IMR-90 (cell line): Measurements from ENCODE around the gene MGAT5. TPM values are rescaled to one million over a fixed set of nuclear protein-coding genes. Genes with fewer than 3 reads are reported as not detected.

Experiments
- ATAC-seq: fragments of 200-7000 bp; cut with Tn5 transposase; 2 replicates; pipeline ENCODE4 v1.9.1; 2020; ENCODE audit warnings: low read depth, mild to moderate bottlenecking, moderate library complexity
- BruUV-seq: library from RNA; stranded (reverse); fragments of 400-500 nt; replicated peaks from 2 replicates; lab custom pipeline; 2021; lab: Mats Ljungman, UMichigan
- CTCF ChIA-PET: fragments of 300-600 bp; formaldehyde crosslinking; extraction: SDS; loops from one replicate; lab custom pipeline; 2021; ENCODE audit warnings: antibody characterized with exemption; lab: Yijun Ruan, JAX
- POLR2A ChIA-PET: fragments of 300-600 bp; sonication (Branson Sonifier 250); formaldehyde crosslinking; loops from one replicate; lab custom pipeline; 2022; ENCODE audit warnings: antibody characterized with exemption; ENCODE audit not compliant: unreplicated experiment; lab: Charles Lee
- DNase-seq: peaks from one replicate; pipeline ENCODE4 v3.0.0; 2013
- H2AFZ ChIP-seq: replicated peaks from 2 replicates; pipeline ENCODE3; 2013; ENCODE audit warnings: low read length, mild to moderate bottlenecking; ENCODE audit not compliant: poor library complexity
- H2AK5ac ChIP-seq: 2 replicates; pipeline ENCODE4 v1.6.1; 2013; ENCODE audit warnings: low read depth, low read length, inconsistent platforms
- H2AK9ac ChIP-seq: replicated peaks from 2 replicates; pipeline ENCODE3; 2013; ENCODE audit warnings: mild to moderate bottlenecking, low read depth, low read length, moderate library complexity; ENCODE audit not compliant: poor library complexity
- H2BK120ac ChIP-seq: 2 replicates; pipeline ENCODE4 v1.6.1; 2013; ENCODE audit warnings: low read depth, low read length, inconsistent platforms
- H2BK15ac ChIP-seq: 3 replicates; pipeline ENCODE4 v1.6.1; 2013; ENCODE audit warnings: low read depth, low read length, inconsistent platforms
- H2BK20ac ChIP-seq: 2 replicates; pipeline ENCODE4 v1.6.1; 2013; ENCODE audit warnings: low read depth, mild to moderate bottlenecking, inconsistent platforms, low read length, moderate library complexity
- H2BK5ac ChIP-seq: 2 replicates; pipeline ENCODE4 v1.6.1; 2013; ENCODE audit warnings: mild to moderate bottlenecking, low read depth, low read length, inconsistent platforms; ENCODE audit not compliant: poor library complexity, severe bottlenecking
- H3K14ac ChIP-seq: replicated peaks from 2 replicates; pipeline ENCODE4 v1.6.1; 2013; ENCODE audit warnings: low read depth, low read length, inconsistent platforms
- H3K18ac ChIP-seq: 2 replicates; pipeline ENCODE4 v1.6.1; 2013; ENCODE audit warnings: low read depth, low read length, control low read depth
- H3K23ac ChIP-seq: 2 replicates; pipeline ENCODE4 v1.6.1; 2013; ENCODE audit warnings: low read depth, low read length, inconsistent platforms
- H3K27ac ChIP-seq: 2 replicates; pipeline ENCODE4 v1.5.1; 2013; ENCODE audit warnings: mild to moderate bottlenecking, control low read depth, low read length; ENCODE audit not compliant: insufficient read depth
- H3K27me3 ChIP-seq: 2 replicates; pipeline ENCODE4 v1.6.1; 2013; ENCODE audit warnings: low read length; ENCODE audit not compliant: control insufficient read depth, insufficient read depth
- H3K36me3 ChIP-seq: 2 replicates; pipeline ENCODE4 v1.6.1; 2013; ENCODE audit warnings: low read length, mixed read lengths; ENCODE audit not compliant: control insufficient read depth, insufficient read depth
- H3K4ac ChIP-seq: 2 replicates; pipeline ENCODE4 v1.6.1; 2013; ENCODE audit warnings: low read depth, low read length, inconsistent platforms
- H3K4me1 ChIP-seq: 2 replicates; pipeline ENCODE4 v1.6.1; 2013; ENCODE audit warnings: low read length, mixed read lengths; ENCODE audit not compliant: control insufficient read depth, insufficient read depth
- H3K4me2 ChIP-seq: 2 replicates; pipeline ENCODE4 v1.6.1; 2013; ENCODE audit warnings: low read depth, mild to moderate bottlenecking, control low read depth, low read length, moderate library complexity
- H3K4me3 ChIP-seq: 2 replicates; pipeline ENCODE4 v1.5.1; 2013; ENCODE audit warnings: low read depth, mild to moderate bottlenecking, control low read depth, low read length, moderate library complexity; ENCODE audit not compliant: insufficient read depth
- H3K56ac ChIP-seq: 2 replicates; pipeline ENCODE4 v1.6.1; 2013; ENCODE audit warnings: low read length, inconsistent platforms; ENCODE audit not compliant: insufficient read depth; ENCODE audit errors: extremely low read depth
- H3K79me1 ChIP-seq, 2 experiments: 2 replicates each; pipeline ENCODE4 v1.6.1; 2013; ENCODE audit warnings: low read length in 2 of 2, inconsistent platforms in 1 of 2, low read depth in 1 of 2
- H3K9ac ChIP-seq: 2 replicates; pipeline ENCODE4 v1.6.1; 2013; ENCODE audit warnings: low read depth, low read length, control low read depth
- H3K9me1 ChIP-seq: 2 replicates; pipeline ENCODE4 v1.6.1; 2013; ENCODE audit warnings: low read length, inconsistent platforms; ENCODE audit not compliant: insufficient read depth
- H3K9me3 ChIP-seq: 2 replicates; pipeline ENCODE4 v1.6.1; 2013; ENCODE audit warnings: low read length; ENCODE audit not compliant: control insufficient read depth, insufficient read depth
- H4K20me1 ChIP-seq: 2 replicates; pipeline ENCODE4 v1.6.1; 2013; ENCODE audit warnings: low read length, inconsistent platforms; ENCODE audit not compliant: insufficient read depth
- H4K5ac ChIP-seq: 2 replicates; pipeline ENCODE4 v1.6.1; 2013; ENCODE audit warnings: mild to moderate bottlenecking, low read depth, low read length, control low read depth
- H4K8ac ChIP-seq, 2 experiments: 2 replicates each; pipeline ENCODE4 v1.6.1; 2013; ENCODE audit warnings: low read depth in 2 of 2, low read length in 2 of 2, control low read depth in 1 of 2, inconsistent platforms in 1 of 2
- H4K91ac ChIP-seq: 2 replicates; pipeline ENCODE4 v1.6.1; 2013; ENCODE audit warnings: low read depth, low read length, inconsistent platforms; ENCODE audit not compliant: insufficient read depth
- BHLHE40 ChIP-seq: fragments of 150-350 bp; IDR thresholded peaks from 2 replicates; pipeline ENCODE4 v1.6.1; 2016; ENCODE audit warnings: mild to moderate bottlenecking, low read depth, low read length
- CEBPB ChIP-seq: IDR thresholded peaks from 2 replicates; pipeline ENCODE4 v1.6.1; 2012; ENCODE audit warnings: low read depth, low read length, improper control_type of control experiment
- CHD1 ChIP-seq: IDR thresholded peaks from 2 replicates; pipeline ENCODE4 v1.6.1; 2012; ENCODE audit warnings: low read depth, low read length, improper control_type of control experiment
- CTCF ChIP-seq: conservative IDR thresholded peaks from 2 replicates; pipeline ENCODE4 v1.5.1; 2012; ENCODE audit warnings: mild to moderate bottlenecking, low read depth, low read length, improper control_type of control experiment
- ELK1 ChIP-seq: fragments of 150-350 bp; IDR thresholded peaks from 2 replicates; pipeline ENCODE4 v1.6.1; 2016; ENCODE audit warnings: low read depth, mild to moderate bottlenecking, low read length, moderate library complexity, borderline replicate concordance
- FOS ChIP-seq: fragments of 150-350 bp; IDR thresholded peaks from 2 replicates; pipeline ENCODE4 v1.6.1; 2016; ENCODE audit warnings: low read depth, low read length
- MAFK ChIP-seq: IDR thresholded peaks from 2 replicates; pipeline ENCODE4 v1.6.1; 2012; ENCODE audit warnings: low read depth, low read length, improper control_type of control experiment
- MAZ ChIP-seq: IDR thresholded peaks from 2 replicates; pipeline ENCODE4 v1.6.1; 2012; ENCODE audit warnings: low read depth, mild to moderate bottlenecking, low read length, improper control_type of control experiment, moderate library complexity, borderline replicate concordance
- MXI1 ChIP-seq: IDR thresholded peaks from 2 replicates; pipeline ENCODE4 v1.6.1; 2012; ENCODE audit warnings: low read depth, mild to moderate bottlenecking, low read length, moderate library complexity, borderline replicate concordance
- NFE2L2 ChIP-seq: fragments of 150-350 bp; IDR thresholded peaks from 2 replicates; pipeline ENCODE4 v1.6.1; 2016; ENCODE audit warnings: low read depth, mild to moderate bottlenecking, low read length
- POLR2A ChIP-seq: IDR thresholded peaks from 2 replicates; pipeline ENCODE4 v1.6.1; 2012; ENCODE audit warnings: mild to moderate bottlenecking, low read depth, low read length
- RAD21 ChIP-seq: IDR thresholded peaks from 2 replicates; pipeline ENCODE4 v1.6.1; 2012; ENCODE audit warnings: low read length, improper control_type of control experiment
- RCOR1 ChIP-seq: IDR thresholded peaks from 2 replicates; pipeline ENCODE4 v1.6.1; 2012; ENCODE audit warnings: mild to moderate bottlenecking, low read length, improper control_type of control experiment; ENCODE audit not compliant: insufficient replicate concordance
- RFX5 ChIP-seq: IDR thresholded peaks from 2 replicates; pipeline ENCODE4 v1.8.0; 2012; ENCODE audit warnings: low read depth, mild to moderate bottlenecking, low read length, moderate library complexity
- SMC3 ChIP-seq: fragments of 150-350 bp; IDR thresholded peaks from 2 replicates; pipeline ENCODE4 v1.6.1; 2016; ENCODE audit warnings: low read depth, mild to moderate bottlenecking, antibody characterized with exemption, low read length, moderate library complexity
- USF2 ChIP-seq: fragments of 150-350 bp; IDR thresholded peaks from 2 replicates; pipeline ENCODE4 v1.6.1; 2017; ENCODE audit warnings: mild to moderate bottlenecking, antibody characterized with exemption, low read length, low read depth
- WGBS, 2 experiments: methylation state at CpG; one replicate each; pipeline versions ENCODE4 v1.1.5 to v1.1.7; 2013; ENCODE audit warnings: missing lambda C conversion rate in 2 of 2; ENCODE audit not compliant: insufficient read length in 1 of 2; ENCODE audit errors: extremely low coverage in 2 of 2; 5-methylcytosine and 5-hydroxymethylcytosine counted together
- dilution Hi-C: fragments of 300-500 bp; cut with HindIII; formaldehyde crosslinking; loops from one replicate; pipeline ENCODE4 v1.14.3; 2018; ENCODE audit warnings: low sequenced_read_pairs; ENCODE audit not compliant: unreplicated experiment
- in situ Hi-C: fragments of 300-500 bp; cut with MboI; formaldehyde crosslinking; loops from 3 replicates; pipeline ENCODE4 v1.14.3; 2019; ENCODE audit warnings: low sequenced_read_pairs, inconsistent platforms, mixed read lengths
- intact Hi-C: fragments of 100-400 bp; cut with micrococcal nuclease; formaldehyde crosslinking; loops from 2 replicates; pipeline ENCODE4 v1.10.0; 2022
- polyA plus RNA-seq, 3 experiments: library from polyadenylated mRNA; depleted of rRNA; stranded (reverse); fragments of >200 nt; gene quantifications; 2 replicates each; pipeline ENCODE4 v1.2.3, GENCODE V29; 2012; ENCODE audit warnings: low replicate concordance in 1 of 3
- total RNA-seq: library from RNA; depleted of rRNA; stranded (reverse); fragments of >200 nt; gene quantifications from 2 replicates; pipeline ENCODE4 v1.2.3, GENCODE V29; 2012

Gene MGAT5
- total and polyA plus RNA-seq, 2 of the 4 experiments (the other 2 are of a cell fraction) = 22.9 to 59.9 TPM

GRCh38 chr2:134324947-134325346 is 71.1 kb downstream of the MGAT5 start:
- DNase-seq (no peak), ATAC-seq (no peak)
- H3K4ac ChIP-seq = no peak overlapping the region
- no peak overlapping the region for H2BK20ac ChIP-seq
- no peak overlapping the region for H3K18ac ChIP-seq
- ChIA-PET CTCF (no interaction called here), POLR2A (no interaction called here)
- H4K91ac ChIP-seq = no peak overlapping the region
- dilution Hi-C loops (no loop called here), intact Hi-C loops (no loop called here), in situ Hi-C loops (no loop called here)
- no peak overlapping the region for H2AK9ac ChIP-seq
- H2AFZ ChIP-seq = no peak overlapping the region
- no peaks in the 10 kb centered on the region; the same call in 1 of the 2 replicates for H3K9me1 ChIP-seq
- H3K27me3 ChIP-seq = no peaks in the 10 kb centered on the region
- H4K5ac ChIP-seq = no peak overlapping the region
- H2BK120ac ChIP-seq = no peak overlapping the region
- H3K56ac ChIP-seq = no peak overlapping the region
- peaks cover 6% of the 10 kb centered on the region; the same call in 1 of the 2 replicates for H3K36me3 ChIP-seq
- no peak overlapping the region for H2AK5ac ChIP-seq
- no TSS peak for BruUV-seq
- TF ChIP-seq CTCF = no peak
- TF ChIP-seq MXI1 = no peak
- TF ChIP-seq RFX5 = no peak
- no peak for TF ChIP-seq CEBPB
- no peak for TF ChIP-seq MAFK
- no peak for TF ChIP-seq POLR2A
- TF ChIP-seq BHLHE40 = no peak
- no peak for TF ChIP-seq USF2
- TF ChIP-seq FOS = no peak
- TF ChIP-seq RAD21 = no peak
- TF ChIP-seq NFE2L2 = no peak
- no peak for TF ChIP-seq SMC3
- TF ChIP-seq ELK1 = no peak
- TF ChIP-seq CHD1 = no peak
- TF ChIP-seq MAZ = no peak
- TF ChIP-seq RCOR1 = no peak
- H3K4me2 ChIP-seq = no peak overlapping the region
- no peaks in the 10 kb centered on the region; the same call in 1 of the 2 replicates for H4K20me1 ChIP-seq
- no peak overlapping the region for H3K4me3 ChIP-seq
- no peak overlapping the region for H4K8ac ChIP-seq
- H3K9me3 ChIP-seq = 0 out of 2 replicates have a peak, but pooled peaks cover 2% of the 10 kb centered on the region
- no peak overlapping the region for H3K23ac ChIP-seq
- peaks cover 19 to 43% of the 10 kb centered on the region in 2 experiments; a peak in 3 of 4 replicates for H3K79me1 ChIP-seq
- no peak overlapping the region for H3K27ac ChIP-seq
- no peaks in the 10 kb centered on the region for H3K4me1 ChIP-seq
- H3K14ac ChIP-seq = no peak overlapping the region
- no peak overlapping the region for H3K9ac ChIP-seq
- H2BK5ac ChIP-seq = no peak overlapping the region
- no peak overlapping the region for H2BK15ac ChIP-seq
- no CpG with 5 or more reads among the region's 1 CpG for WGBS, 2 experiments
